GM15510 (cell line): ENCODE results near the gene COL25A1.

ENCODE experiments used
- POLR2A ChIP-seq: IDR thresholded peaks from 3 replicates; pipeline ENCODE4 v1.6.1; 2011; ENCODE audit warnings: borderline replicate concordance; ENCODE audit not compliant: insufficient read length; ENCODE audit errors: extremely low read depth

COL25A1 gene

GRCh38 chr4:109046471-109047201 is 255.8 kb downstream of the COL25A1 start:
- no peak for TF ChIP-seq POLR2A

DNA sequence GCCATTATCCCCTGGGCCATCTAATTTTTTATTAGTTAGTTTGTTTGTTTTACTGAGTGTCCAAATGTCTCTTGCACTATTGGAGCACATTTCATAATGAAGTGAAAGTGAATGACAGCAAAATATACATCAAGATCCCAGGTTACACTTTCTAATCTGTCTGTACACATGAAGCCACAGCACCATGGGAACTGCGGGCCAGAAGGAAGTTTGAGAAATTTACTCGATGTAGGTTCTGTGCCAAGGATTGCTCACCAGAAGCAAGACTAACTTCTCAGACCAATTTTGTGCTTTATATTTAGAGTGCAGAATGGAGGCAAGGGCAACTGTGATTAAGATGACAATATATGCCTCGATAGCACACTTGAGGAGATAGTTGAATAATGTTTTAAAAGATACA is 258.0 kb downstream of the COL25A1 start:
- no peak for TF ChIP-seq POLR2A

- no peak for TF ChIP-seq POLR2A
Measured at GRCh38 chr4:109043286-109043685, 259.2 kb downstream of the COL25A1 start.

GRCh38 chr4:109041463-109042360 is 260.7 kb downstream of the COL25A1 start:
- TF ChIP-seq POLR2A: no peak

DNA sequence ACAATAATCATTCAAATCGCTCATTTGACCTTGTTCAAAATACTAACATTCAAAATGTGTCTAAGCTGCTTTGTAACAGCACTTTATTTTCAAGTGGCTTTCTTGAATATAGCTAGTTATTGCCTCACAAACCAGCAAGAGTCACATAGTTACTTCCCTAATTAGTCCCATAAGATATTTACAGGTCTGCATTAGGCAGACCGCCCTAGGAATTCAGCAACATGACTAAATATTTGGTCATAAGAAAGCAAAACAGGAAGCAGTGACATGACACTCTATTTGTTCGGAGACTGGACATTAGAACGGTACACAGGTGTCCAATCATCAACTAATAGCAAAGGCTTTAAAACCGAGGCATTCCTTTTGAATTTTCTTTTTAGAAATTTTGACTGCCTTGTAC is 262.0 kb downstream of the COL25A1 start:
- TF ChIP-seq POLR2A: no peak

DNA sequence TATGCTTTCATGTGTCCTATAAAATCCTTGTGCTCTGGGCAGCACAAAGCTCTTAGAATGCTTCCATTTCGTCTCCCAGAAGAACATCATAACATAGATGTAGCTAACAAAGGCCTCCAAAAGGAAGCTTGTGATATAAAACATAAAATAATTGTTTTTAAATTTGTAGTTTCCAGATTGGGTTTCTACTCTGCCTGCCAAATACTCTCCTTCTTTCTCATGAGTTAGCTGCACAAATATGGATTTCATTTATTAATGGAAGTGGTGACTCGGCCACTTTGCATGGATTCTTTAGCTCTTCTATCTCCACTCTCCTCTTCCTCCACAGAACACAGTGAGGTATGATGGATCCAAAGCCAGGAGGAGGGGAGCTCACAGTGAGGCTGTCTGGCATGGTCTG is 265.4 kb downstream of the COL25A1 start:
- TF ChIP-seq POLR2A: no peak

DNA sequence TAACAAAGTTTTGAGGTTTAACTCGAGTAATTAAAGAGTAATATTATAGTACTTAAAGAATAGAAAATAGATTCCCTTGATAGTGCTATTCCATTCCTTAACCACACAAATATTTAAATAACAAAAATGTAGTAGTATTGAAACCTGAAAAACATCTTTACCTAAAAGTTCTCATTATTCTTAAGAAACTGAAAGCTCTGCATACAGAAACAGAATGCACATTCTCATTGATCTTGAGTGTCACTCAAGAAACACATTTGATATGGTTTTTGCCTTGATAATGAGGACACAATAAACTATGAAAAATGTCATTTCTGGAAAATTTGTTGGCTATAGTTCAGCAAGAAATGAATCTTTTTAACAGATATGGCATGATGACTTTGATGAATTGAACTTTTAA is 268.5 kb downstream of the COL25A1 start:
- TF ChIP-seq POLR2A: no peak

GRCh38 chr4:109032671-109033070 is 269.8 kb downstream of the COL25A1 start:
- TF ChIP-seq POLR2A: no peak

- no peak for TF ChIP-seq POLR2A
Measured at GRCh38 chr4:109029987-109030386, 272.5 kb downstream of the COL25A1 start.

DNA sequence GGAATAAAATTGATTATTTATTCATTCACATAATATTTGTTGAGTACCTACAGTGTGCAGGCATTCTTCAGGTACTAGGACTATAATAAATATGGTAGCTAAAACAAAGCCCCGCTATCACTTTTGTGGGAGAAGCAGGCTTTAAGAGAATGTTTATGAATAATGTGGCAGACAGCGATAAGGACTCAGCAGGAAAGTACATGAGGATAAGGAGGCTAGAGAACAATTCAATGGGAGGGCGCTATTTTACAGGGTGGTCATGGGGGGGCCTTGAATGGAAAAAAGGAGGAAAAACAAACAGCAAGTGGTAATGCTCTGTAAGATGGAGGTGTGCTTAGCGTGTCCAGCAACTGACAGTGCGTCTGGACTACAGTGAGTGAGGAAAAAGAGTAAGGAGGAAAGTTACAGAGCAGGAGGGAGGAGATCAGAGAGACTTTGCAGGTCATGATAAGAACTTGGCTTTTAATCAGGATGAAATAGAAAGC is 275.4 kb downstream of the COL25A1 start:
- no peak for TF ChIP-seq POLR2A

- TF ChIP-seq POLR2A: no peak
Measured at GRCh38 chr4:109026588-109026987, 275.9 kb downstream of the COL25A1 start.

DNA sequence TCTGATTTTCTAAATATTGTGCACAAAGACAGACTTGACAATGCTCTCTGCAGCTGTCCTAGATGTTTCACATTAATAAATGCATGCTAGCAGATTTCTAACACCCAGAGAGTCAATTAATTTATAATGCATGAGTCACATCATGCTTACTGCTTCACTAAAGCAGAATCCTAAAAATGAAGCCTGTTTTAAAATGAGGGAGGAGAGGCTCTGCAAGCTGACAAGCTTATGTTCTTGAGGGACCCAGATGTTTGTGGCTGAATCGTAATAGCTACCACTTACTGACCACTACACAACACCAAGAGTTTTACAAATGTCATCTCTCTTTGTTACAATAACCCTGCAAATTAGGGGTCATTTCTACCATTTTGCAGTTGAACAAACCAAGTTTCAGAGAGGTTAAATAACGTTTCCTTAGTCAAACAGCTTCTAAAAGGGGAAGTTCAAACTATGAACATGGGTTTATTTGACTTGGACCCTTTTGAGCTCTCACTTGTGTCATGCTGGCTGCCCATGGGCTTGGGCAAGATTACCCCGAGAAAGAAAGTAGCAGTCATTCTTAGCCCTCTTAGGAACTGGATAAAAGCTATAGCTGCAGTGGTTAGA is 276.9 kb downstream of the COL25A1 start:
- TF ChIP-seq POLR2A: no peak

DNA sequence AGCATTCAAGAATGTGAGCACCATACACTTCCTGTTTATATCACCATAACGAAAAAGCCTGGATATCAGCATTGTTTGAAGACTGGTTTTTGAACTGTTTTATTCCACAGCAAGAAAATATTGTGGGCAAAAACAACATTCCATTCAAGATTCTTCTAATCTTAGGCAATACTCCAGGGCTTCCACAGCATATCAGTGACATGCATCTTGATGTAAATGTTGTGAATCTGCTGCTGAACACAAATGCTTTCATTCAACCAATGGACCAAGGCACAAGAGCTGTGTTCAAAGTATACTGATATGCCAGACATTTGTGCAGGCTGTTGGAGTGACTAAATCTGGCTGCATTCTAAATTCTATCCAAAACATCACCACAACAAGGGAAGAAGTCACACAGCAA is 279.5 kb downstream of the COL25A1 start:
- no peak for TF ChIP-seq POLR2A

DNA sequence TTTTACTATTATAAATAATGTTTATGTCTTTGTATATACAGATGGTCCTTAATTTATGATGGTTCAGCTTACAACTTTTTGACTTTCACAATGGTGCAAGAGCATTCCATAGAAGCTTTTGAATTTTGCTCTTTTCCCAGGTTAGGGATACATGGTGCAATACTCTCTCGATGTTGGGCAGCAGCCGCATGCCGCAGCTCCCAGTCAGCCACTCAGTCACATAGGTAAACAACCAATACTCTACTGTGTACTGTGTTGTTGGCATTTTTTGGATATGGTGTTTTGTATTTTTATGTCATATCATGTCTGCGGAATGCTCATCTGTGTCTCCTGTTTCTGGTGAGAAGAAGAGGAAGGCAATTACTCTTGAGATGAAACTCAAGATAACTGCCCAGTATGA is 281.6 kb downstream of the COL25A1 start:
- TF ChIP-seq POLR2A: no peak

GRCh38 chr4:109016200-109016599 is 286.3 kb downstream of the COL25A1 start:
- no peak for TF ChIP-seq POLR2A

- TF ChIP-seq POLR2A: no peak
Measured at GRCh38 chr4:109015413-109015810, 287.0 kb downstream of the COL25A1 start.
